GM19397 (cell line): ENCODE results near the gene ITPR1.

Source experiments
- ATAC-seq: cut with Tn5 transposase; IDR thresholded peaks from one replicate; pipeline ENCODE4 v1.9.1; 2021; ENCODE audit warnings: mild to moderate bottlenecking, moderate library complexity; ENCODE audit not compliant: unreplicated experiment

ITPR1 gene

GRCh38 chr3:4674216-4674615 is 181.1 kb downstream of the ITPR1 start:
- ATAC-seq, result no peak

- no peak for ATAC-seq
These were observed 182.6 kb downstream of the ITPR1 start for GRCh38 chr3:4675704-4676103.

GRCh38 chr3:4678320-4678719 is 185.2 kb downstream of the ITPR1 start:
- ATAC-seq, result no peak

- ATAC-seq, result no peak
These were observed 187.1 kb downstream of the ITPR1 start for GRCh38 chr3:4680227-4680691.

GRCh38 chr3:4680871-4681300 is 187.7 kb downstream of the ITPR1 start:
- ATAC-seq, result no peak

GRCh38 chr3:4681301-4681700 is 188.2 kb downstream of the ITPR1 start:
- ATAC-seq, result no peak

- no peak for ATAC-seq
These were observed 191.0 kb downstream of the ITPR1 start for GRCh38 chr3:4684117-4684516.

- ATAC-seq, result no peak
These were observed 191.8 kb downstream of the ITPR1 start for GRCh38 chr3:4684976-4685375.

GRCh38 chr3:4685673-4686345 is 192.7 kb downstream of the ITPR1 start:
- no peak for ATAC-seq

GRCh38 chr3:4686619-4687018 is 193.5 kb downstream of the ITPR1 start:
- no peak for ATAC-seq

GRCh38 chr3:4687167-4687566 is 194.0 kb downstream of the ITPR1 start:
- no peak for ATAC-seq

- ATAC-seq, result no peak
These were observed 194.4 kb downstream of the ITPR1 start for GRCh38 chr3:4687596-4687995.

GRCh38 chr3:4688411-4688810 is 195.3 kb downstream of the ITPR1 start:
- ATAC-seq, result no peak

- no peak for ATAC-seq
These were observed 195.9 kb downstream of the ITPR1 start for GRCh38 chr3:4689021-4689420.

GRCh38 chr3:4690277-4690676 is 197.1 kb downstream of the ITPR1 start:
- ATAC-seq, result no peak

- ATAC-seq, result peak; percentile 88
These were observed 200.5 kb downstream of the ITPR1 start for GRCh38 chr3:4693620-4694019.

- ATAC-seq, result no peak
These were observed 202.7 kb downstream of the ITPR1 start for GRCh38 chr3:4695846-4696245.

- ATAC-seq, result no peak
These were observed 203.1 kb downstream of the ITPR1 start for GRCh38 chr3:4696266-4696665.

GRCh38 chr3:4698125-4698821 is 205.1 kb downstream of the ITPR1 start:
- ATAC-seq, result no peak

- ATAC-seq, result no peak
These were observed 209.9 kb downstream of the ITPR1 start for GRCh38 chr3:4703054-4703480.

GRCh38 chr3:4704552-4704951 is 211.4 kb downstream of the ITPR1 start:
- ATAC-seq, result no peak

- no peak for ATAC-seq
These were observed 214.2 kb downstream of the ITPR1 start for GRCh38 chr3:4707324-4707723.
